ENCODE measurements around the gene OR2D3. TPM values are rescaled to one million over a fixed set of nuclear protein-coding genes. Genes with fewer than 3 reads are reported as not detected.

Gene OR2D3
- total RNA-seq, 1 experiment from 2014 or later, result not detected

DNA sequence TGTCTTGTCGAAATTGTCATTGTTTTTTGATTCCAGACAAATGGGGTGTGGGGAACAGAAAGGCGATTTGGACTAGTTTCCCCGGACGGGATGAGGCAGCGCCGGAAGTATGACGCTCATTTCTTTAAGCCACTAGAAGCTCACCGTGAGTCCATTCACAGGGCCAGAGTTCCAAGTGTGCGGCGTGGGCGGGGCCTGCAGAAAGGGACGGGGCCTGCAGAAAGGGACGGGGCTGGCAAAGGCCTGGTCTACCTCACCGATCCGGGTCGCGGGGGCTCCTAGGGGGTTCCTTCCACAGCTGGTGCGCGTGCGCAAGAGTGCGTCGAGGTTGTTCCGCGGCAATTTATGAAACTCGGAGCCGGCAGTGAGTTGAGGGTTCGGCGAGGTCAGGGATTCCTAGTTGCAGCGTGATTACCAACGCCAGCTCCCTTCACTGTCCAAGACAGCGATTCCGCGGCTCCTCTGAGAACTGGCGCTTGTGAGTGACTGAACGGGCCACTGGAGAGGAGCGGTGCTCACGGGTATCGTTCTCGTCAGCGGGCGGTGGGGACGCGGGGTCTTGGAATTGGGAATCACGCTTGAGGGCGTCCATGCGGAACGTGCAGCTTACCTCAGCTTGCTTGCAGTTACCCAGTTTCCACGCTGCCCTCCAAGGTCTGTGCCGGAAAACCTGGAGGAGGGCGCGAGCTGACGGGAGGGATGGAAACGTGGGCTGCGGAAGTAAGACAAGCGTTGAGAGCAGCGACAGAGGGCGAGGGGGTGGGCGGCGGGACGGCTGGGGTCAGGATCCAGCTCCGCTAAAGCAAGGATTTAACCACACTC, 5.6 kb downstream of the OR2D3 start, which contains the start of gene ZNF215:
TSS of gene ZNF215 (plus strand) at position 219 of the 822 bp plus-strand sequence. CDS start 5,847 bp downstream, outside the sequence.
- Histone ChIP-seq H3K9me3 (ENCODE audit: insufficient read depth, low read depth) (no peaks in the 10 kb centered on the region), H3K27me3 (ENCODE audit: insufficient read depth, low read depth) (no peaks in the 10 kb centered on the region), H3K27ac (0 out of 2 replicates have a peak within 1 kb of the TSS, but pooled peaks have one; percentile 10), H3K79me2 (ENCODE audit: low read depth) (no peaks in the 10 kb centered on the region), H4K20me1 (ENCODE audit: insufficient read depth) (no peaks in the 10 kb centered on the region), H2AFZ (peak within 1 kb of the TSS; percentile 97), H3F3A (ENCODE audit: insufficient read depth, low read depth) (peaks cover 8% of the 10 kb centered on the region), H3K9me2 (ENCODE audit: insufficient read depth) (no peaks in the 10 kb centered on the region), H3K4me2 (peak within 1 kb of the TSS; percentile 94), H3K4me1 (replicated peaks; ENCODE audit: insufficient read depth) (peaks cover 10% of the 10 kb centered on the region; the same call in 1 of the 2 replicates), H3K4me3 (peak within 1 kb of the TSS; percentile 65), H3K36me3 (ENCODE audit: low read depth) (no peaks in the 10 kb centered on the region)
- TSS peak; percentile 36 for BruUV-seq (replicated peaks)
- DNase-seq, result peak; percentile 56 to 59
- POLR2A ChIA-PET (ENCODE audit: unreplicated experiment), result interaction anchor here (0.5 kb wide), 1 partner anchor 1072 kb away, joined by 5 read pairs; no protein-coding TSS in a partner anchor
- intact Hi-C loops (cut with micrococcal nuclease; ENCODE audit: unreplicated experiment), result no loop called here
- CTCF ChIA-PET, result no interaction called here
- no peak for TF ChIP-seq EZH2 (IDR thresholded peaks at IDR 0.05; ENCODE audit: low read depth)
- TF ChIP-seq, protein P1, sequence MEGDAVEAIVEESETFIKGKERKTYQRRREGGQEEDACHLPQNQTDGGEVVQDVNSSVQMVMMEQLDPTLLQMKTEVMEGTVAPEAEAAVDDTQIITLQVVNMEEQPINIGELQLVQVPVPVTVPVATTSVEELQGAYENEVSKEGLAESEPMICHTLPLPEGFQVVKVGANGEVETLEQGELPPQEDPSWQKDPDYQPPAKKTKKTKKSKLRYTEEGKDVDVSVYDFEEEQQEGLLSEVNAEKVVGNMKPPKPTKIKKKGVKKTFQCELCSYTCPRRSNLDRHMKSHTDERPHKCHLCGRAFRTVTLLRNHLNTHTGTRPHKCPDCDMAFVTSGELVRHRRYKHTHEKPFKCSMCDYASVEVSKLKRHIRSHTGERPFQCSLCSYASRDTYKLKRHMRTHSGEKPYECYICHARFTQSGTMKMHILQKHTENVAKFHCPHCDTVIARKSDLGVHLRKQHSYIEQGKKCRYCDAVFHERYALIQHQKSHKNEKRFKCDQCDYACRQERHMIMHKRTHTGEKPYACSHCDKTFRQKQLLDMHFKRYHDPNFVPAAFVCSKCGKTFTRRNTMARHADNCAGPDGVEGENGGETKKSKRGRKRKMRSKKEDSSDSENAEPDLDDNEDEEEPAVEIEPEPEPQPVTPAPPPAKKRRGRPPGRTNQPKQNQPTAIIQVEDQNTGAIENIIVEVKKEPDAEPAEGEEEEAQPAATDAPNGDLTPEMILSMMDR (conservative IDR thresholded peaks at IDR 0.05), result no peak

DNA sequence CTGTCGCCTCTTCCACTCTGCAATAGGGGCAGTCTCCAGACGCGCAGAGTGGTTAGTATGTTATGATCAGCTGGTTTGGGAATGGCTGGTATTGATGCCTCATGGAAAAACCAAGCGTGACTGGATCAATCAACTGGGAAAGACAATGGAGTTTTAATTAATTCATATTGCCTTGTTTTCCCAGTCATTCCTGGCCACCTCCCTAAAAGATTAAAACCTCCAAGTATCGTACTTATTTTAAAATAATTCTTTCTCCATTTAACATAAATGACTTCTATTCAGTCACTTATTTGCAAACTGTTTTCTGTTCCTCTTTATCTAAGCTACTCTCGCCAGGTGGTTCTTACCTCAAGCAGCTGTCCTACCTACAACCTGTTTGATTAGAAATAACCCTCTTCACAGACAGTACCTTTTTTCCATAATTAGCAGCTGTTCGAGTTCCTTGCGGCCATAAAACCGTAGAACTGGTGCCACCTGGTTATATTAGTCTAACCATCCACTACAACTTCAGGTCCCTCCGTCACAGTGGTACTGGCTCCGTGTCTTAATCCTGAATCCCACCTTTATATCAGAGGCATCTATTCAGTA, 6.3 kb downstream of the OR2D3 start:
- BruUV-seq (replicated peaks), result no TSS peak
- Histone ChIP-seq H3K36me3 (ENCODE audit: low read depth) (no peaks in the 10 kb centered on the region), H2AFZ (peak overlapping the region; percentile 97), H3K4me3 (peak overlapping the region; percentile 65), H3F3A (ENCODE audit: insufficient read depth, low read depth) (peaks cover 8% of the 10 kb centered on the region), H3K79me2 (ENCODE audit: low read depth) (no peaks in the 10 kb centered on the region), H3K4me2 (peak overlapping the region; percentile 94), H3K27ac (no peak overlapping the region), H3K9me2 (ENCODE audit: insufficient read depth) (no peaks in the 10 kb centered on the region), H3K27me3 (ENCODE audit: insufficient read depth, low read depth) (no peaks in the 10 kb centered on the region), H4K20me1 (ENCODE audit: insufficient read depth) (no peaks in the 10 kb centered on the region), H3K9me3 (ENCODE audit: insufficient read depth, low read depth) (no peaks in the 10 kb centered on the region), H3K4me1 (replicated peaks; ENCODE audit: insufficient read depth) (peaks cover 10% of the 10 kb centered on the region; the same call in 1 of the 2 replicates)
- no peak for DNase-seq
- POLR2A ChIA-PET (ENCODE audit: unreplicated experiment), result no interaction called here
- no peak for TF ChIP-seq EZH2 (IDR thresholded peaks at IDR 0.05; ENCODE audit: low read depth)
- TF ChIP-seq, protein P1 (conservative IDR thresholded peaks at IDR 0.05), result no peak
- intact Hi-C loops (cut with micrococcal nuclease; ENCODE audit: unreplicated experiment), result no loop called here
- CTCF ChIA-PET, result no interaction called here

DNA sequence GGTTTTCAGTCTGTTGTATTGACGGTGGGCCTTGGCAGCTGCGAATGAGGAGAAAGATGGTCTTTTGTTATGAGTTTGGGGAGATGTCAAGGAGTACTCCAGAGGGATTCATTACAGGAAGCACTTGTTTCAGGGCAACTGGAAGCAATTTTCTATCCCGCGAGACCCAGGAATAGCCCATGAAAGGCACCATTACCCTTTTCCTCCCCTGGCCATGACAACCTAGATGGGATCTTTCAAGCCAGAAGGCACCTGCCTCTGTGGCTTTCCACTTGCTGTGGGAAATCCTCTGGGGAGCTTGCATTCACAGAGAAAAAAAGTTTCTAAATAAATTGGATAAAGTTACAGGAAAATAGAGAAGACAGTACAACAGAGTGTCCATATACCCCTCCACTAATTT, 8.1 kb downstream of the OR2D3 start:
- Histone ChIP-seq H2AFZ (no peak overlapping the region), H3K4me3 (no peak overlapping the region), H3K27me3 (ENCODE audit: insufficient read depth, low read depth) (no peaks in the 10 kb centered on the region), H3K79me2 (ENCODE audit: low read depth) (no peaks in the 10 kb centered on the region), H3K36me3 (ENCODE audit: low read depth) (no peaks in the 10 kb centered on the region), H3K27ac (no peak overlapping the region), H3K9me2 (ENCODE audit: insufficient read depth) (no peaks in the 10 kb centered on the region), H3K9me3 (ENCODE audit: insufficient read depth, low read depth) (no peaks in the 10 kb centered on the region), H4K20me1 (ENCODE audit: insufficient read depth) (no peaks in the 10 kb centered on the region), H3K4me2 (no peak overlapping the region), H3F3A (ENCODE audit: insufficient read depth, low read depth) (peaks cover 8% of the 10 kb centered on the region), H3K4me1 (replicated peaks; ENCODE audit: insufficient read depth) (peaks cover 10% of the 10 kb centered on the region; the same call in 1 of the 2 replicates)
- BruUV-seq (replicated peaks), result no TSS peak
- DNase-seq, result no peak
- TF ChIP-seq, protein P1 (conservative IDR thresholded peaks at IDR 0.05), result no peak
- no peak for TF ChIP-seq EZH2 (IDR thresholded peaks at IDR 0.05; ENCODE audit: low read depth)
- intact Hi-C loops (cut with micrococcal nuclease; ENCODE audit: unreplicated experiment), result no loop called here
- CTCF ChIA-PET, result no interaction called here
- POLR2A ChIA-PET (ENCODE audit: unreplicated experiment), result no interaction called here
